MCF 10A (cell line): ENCODE results near the gene POP7. TPM values are rescaled to one million over a fixed set of nuclear protein-coding genes. Genes with fewer than 3 reads are reported as not detected.

Experiments used
- BruUV-seq: library from RNA; stranded (reverse); fragments of 400-500 nt; replicated peaks from 2 replicates; lab custom pipeline; 2021; lab: Mats Ljungman, UMichigan
- CTCF ChIA-PET: fragments of 300-600 bp; sonication (Branson Sonifier 250); formaldehyde crosslinking; extraction: SDS; loops from one replicate; lab custom pipeline; 2021; ENCODE audit warnings: antibody characterized with exemption, inconsistent platforms; lab: Yijun Ruan, JAX
- POLR2A ChIA-PET: fragments of 300-600, 350-650 bp; sonication (Branson Sonifier 250); formaldehyde crosslinking; extraction: SDS; loops from one replicate; lab custom pipeline; 2020; ENCODE audit warnings: antibody characterized with exemption, inconsistent platforms; lab: Yijun Ruan, JAX
- DNase-seq: peaks from one replicate; pipeline ENCODE4 v3.0.0-alpha.2; 2018; ENCODE audit not compliant: unreplicated experiment
- H3K27ac Mint-ChIP-seq: one replicate; pipeline ENCODE4 v1.8.0; 2022; ENCODE audit warnings: mild to moderate bottlenecking, low read depth, mixed read lengths; ENCODE audit not compliant: unreplicated experiment
- H3K27me3 Mint-ChIP-seq: one replicate; pipeline ENCODE4 v1.8.0; 2022; ENCODE audit warnings: mixed read lengths; ENCODE audit not compliant: insufficient read depth, unreplicated experiment
- H3K36me3 Mint-ChIP-seq: one replicate; pipeline ENCODE4 v1.8.0; 2022; ENCODE audit warnings: mild to moderate bottlenecking, moderate library complexity, mixed read lengths; ENCODE audit not compliant: insufficient read depth, unreplicated experiment
- H3K4me1 Mint-ChIP-seq: one replicate; pipeline ENCODE4 v1.8.0; 2022; ENCODE audit warnings: mixed read lengths; ENCODE audit not compliant: insufficient read depth, unreplicated experiment
- H3K4me3 Mint-ChIP-seq: one replicate; pipeline ENCODE4 v1.8.0; 2022; ENCODE audit warnings: mild to moderate bottlenecking, moderate library complexity, mixed read lengths; ENCODE audit not compliant: unreplicated experiment
- H3K9me3 Mint-ChIP-seq: one replicate; pipeline ENCODE4 v1.8.0; 2022; ENCODE audit warnings: mixed read lengths; ENCODE audit not compliant: unreplicated experiment
- intact Hi-C: fragments of 100-400 bp; cut with micrococcal nuclease; formaldehyde crosslinking; loops from 2 replicates; pipeline ENCODE4 v1.14.1; 2022
- total RNA-seq: library from RNA; stranded (reverse); gene quantifications from 2 replicates; pipeline ENCODE4 v1.2.3, GENCODE V29; 2022
- TF ChIP-seq, protein P1 (sequence below): fragments of 200-600 bp; IDR thresholded peaks from one replicate; pipeline ENCODE4 v1.8.0; 2022; ENCODE audit warnings: antibody characterized with exemption, mild to moderate bottlenecking; ENCODE audit not compliant: unreplicated experiment

Gene POP7
- total RNA-seq, 1 experiment from 2014 or later: 59.2 TPM

- Mint-ChIP-seq H3K27me3 (no peaks in the 10 kb centered on the region), H3K4me1 (peaks cover 12% of the 10 kb centered on the region), H3K36me3 (no peaks in the 10 kb centered on the region), H3K27ac (no peak overlapping the region), H3K4me3 (no peak overlapping the region), H3K9me3 (no peaks in the 10 kb centered on the region)
- TF ChIP-seq, protein P1, sequence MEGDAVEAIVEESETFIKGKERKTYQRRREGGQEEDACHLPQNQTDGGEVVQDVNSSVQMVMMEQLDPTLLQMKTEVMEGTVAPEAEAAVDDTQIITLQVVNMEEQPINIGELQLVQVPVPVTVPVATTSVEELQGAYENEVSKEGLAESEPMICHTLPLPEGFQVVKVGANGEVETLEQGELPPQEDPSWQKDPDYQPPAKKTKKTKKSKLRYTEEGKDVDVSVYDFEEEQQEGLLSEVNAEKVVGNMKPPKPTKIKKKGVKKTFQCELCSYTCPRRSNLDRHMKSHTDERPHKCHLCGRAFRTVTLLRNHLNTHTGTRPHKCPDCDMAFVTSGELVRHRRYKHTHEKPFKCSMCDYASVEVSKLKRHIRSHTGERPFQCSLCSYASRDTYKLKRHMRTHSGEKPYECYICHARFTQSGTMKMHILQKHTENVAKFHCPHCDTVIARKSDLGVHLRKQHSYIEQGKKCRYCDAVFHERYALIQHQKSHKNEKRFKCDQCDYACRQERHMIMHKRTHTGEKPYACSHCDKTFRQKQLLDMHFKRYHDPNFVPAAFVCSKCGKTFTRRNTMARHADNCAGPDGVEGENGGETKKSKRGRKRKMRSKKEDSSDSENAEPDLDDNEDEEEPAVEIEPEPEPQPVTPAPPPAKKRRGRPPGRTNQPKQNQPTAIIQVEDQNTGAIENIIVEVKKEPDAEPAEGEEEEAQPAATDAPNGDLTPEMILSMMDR: no peak
- ChIA-PET POLR2A (interaction anchor here (0.6 to 1.1 kb wide), 3 partner anchors 43 to 147 kb away, joined by 3 to 4 read pairs (median 3); partner anchors contain the start of gene SRRT), CTCF (interaction anchor here (0.6 to 0.8 kb wide), 4 partner anchors 10 to 332 kb away, joined by 3 to 7 read pairs (median 3); no protein-coding TSS in a partner anchor)
- no peak for DNase-seq
- intact Hi-C loops: loop anchor here (2.0 to 10.0 kb wide), 2 partner anchors 15 to 327 kb away; no protein-coding TSS in a partner anchor
- no TSS peak for BruUV-seq
Measured at GRCh38 chr7:100728196-100728595, 22.3 kb downstream of the POP7 start.

DNA sequence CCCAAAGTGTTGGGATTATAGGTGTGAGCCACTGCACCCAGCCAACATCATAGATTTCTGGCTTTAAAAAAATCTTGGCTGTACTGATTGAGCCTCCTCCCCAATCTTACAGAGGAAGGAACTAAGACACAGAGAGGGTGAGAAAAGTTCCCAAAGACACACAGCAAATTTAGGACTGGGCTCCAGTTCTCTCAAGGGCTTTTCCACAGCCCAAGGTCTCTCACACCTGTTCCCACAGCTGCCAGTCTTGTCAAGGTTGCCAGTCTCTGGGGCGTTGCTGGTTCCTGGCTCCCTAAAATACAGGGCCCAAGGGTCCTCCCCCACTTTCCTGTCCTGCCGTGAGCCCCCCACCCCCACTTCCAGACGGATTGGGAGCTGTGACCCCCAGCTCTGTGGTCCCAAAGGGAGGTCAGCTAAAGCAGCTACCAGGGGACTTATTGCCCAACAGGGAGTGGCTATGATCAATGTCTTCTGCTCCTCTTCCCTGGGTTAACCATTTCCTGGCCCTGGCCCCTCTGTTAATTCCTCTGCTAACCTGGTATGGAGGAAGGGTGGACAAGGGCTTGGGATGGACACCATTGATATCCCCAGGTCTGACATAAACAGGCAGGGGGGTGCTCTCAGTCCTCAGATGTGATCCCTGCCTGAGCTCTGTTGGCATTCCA, 24.3 kb downstream of the POP7 start:
- intact Hi-C loops: no loop called here
- no peak for DNase-seq
- no peaks in the 10 kb centered on the region for H3K9me3 Mint-ChIP-seq
- no peaks in the 10 kb centered on the region for H3K27me3 Mint-ChIP-seq
- TF ChIP-seq, protein P1: no peak
- no peak overlapping the region for H3K4me3 Mint-ChIP-seq
- ChIA-PET CTCF (interaction anchor here (0.7 kb wide), 1 partner anchor 13 kb away, joined by 5 read pairs; no protein-coding TSS in a partner anchor), POLR2A (interaction anchor here (0.6 kb wide), 1 partner anchor 144 kb away, joined by 4 read pairs; the partner anchor contains the start of genes FBXO24 and LRCH4)
- H3K36me3 Mint-ChIP-seq: no peaks in the 10 kb centered on the region
- no peak overlapping the region for H3K27ac Mint-ChIP-seq
- H3K4me1 Mint-ChIP-seq: peaks cover 13% of the 10 kb centered on the region
- BruUV-seq: no TSS peak

GRCh38 chr7:100731937-100732636, 26.2 kb downstream of the POP7 start:
- BruUV-seq: no TSS peak
- Mint-ChIP-seq H3K4me3 (no peak overlapping the region), H3K9me3 (no peaks in the 10 kb centered on the region), H3K27me3 (no peaks in the 10 kb centered on the region), H3K4me1 (peaks cover 5% of the 10 kb centered on the region), H3K36me3 (no peaks in the 10 kb centered on the region), H3K27ac (no peak overlapping the region)
- ChIA-PET CTCF (interaction anchor here (0.7 kb wide), 1 partner anchor 217 kb away, joined by 3 read pairs; the partner anchor contains the start of gene MUC3A), POLR2A (no interaction called here)
- TF ChIP-seq, protein P1: no peak
- DNase-seq: no peak
- intact Hi-C loops: no loop called here

GRCh38 chr7:100735730-100736129, 29.8 kb downstream of the POP7 start:
- ChIA-PET POLR2A (interaction anchor here (0.6 kb wide), 1 partner anchor 10 kb away, joined by 5 read pairs; no protein-coding TSS in a partner anchor), CTCF (no interaction called here)
- Mint-ChIP-seq H3K27ac (no peak overlapping the region), H3K4me3 (no peak overlapping the region), H3K4me1 (peaks cover 5% of the 10 kb centered on the region), H3K9me3 (no peaks in the 10 kb centered on the region), H3K36me3 (no peaks in the 10 kb centered on the region), H3K27me3 (no peaks in the 10 kb centered on the region)
- TF ChIP-seq, protein P1: no peak
- intact Hi-C loops: no loop called here
- no TSS peak for BruUV-seq
- no peak for DNase-seq
